ENCODE results near the gene RPRD1A. TPM values are rescaled to one million over a fixed set of nuclear protein-coding genes. Genes with fewer than 3 reads are reported as not detected.

Gene RPRD1A
- total RNA-seq, 1 donor from 2014 or later = 44.7 TPM

GRCh38 chr18:36109737-36110136, 42.4 kb upstream of the RPRD1A start:
- intact Hi-C loops (cut with DNase I) = no loop called here
- no peaks in the 10 kb centered on the region for H3K4me1 ChIP-seq
- H3K27ac ChIP-seq = no peak overlapping the region
- no peaks in the 10 kb centered on the region for H3K27me3 ChIP-seq
- peaks cover 0 to 35% of the 10 kb centered on the region in 2 donors for H3K36me3 ChIP-seq
- TF ChIP-seq POLR2A (IDR thresholded peaks at IDR 0.05) (no peak), POLR2AphosphoS5 (IDR thresholded peaks at IDR 0.05; ENCODE audit: insufficient read depth in 1 of 2, low read depth in 1 of 2) (no peak), CTCF (IDR thresholded peaks at IDR 0.05) (no peak)
- no peak for DNase-seq (ENCODE audit: extremely low spot score in 2 of 2)
- H3K9me3 ChIP-seq = no peaks in the 10 kb centered on the region
- no peak overlapping the region for H3K4me3 ChIP-seq

- no peaks in the 10 kb centered on the region for H3K4me1 ChIP-seq
- no peaks in the 10 kb centered on the region for H3K27me3 ChIP-seq
- intact Hi-C loops (cut with DNase I) = no loop called here
- H3K36me3 ChIP-seq = peaks cover 0 to 26% of the 10 kb centered on the region in 2 donors
- no peaks in the 10 kb centered on the region for H3K9me3 ChIP-seq
- H3K4me3 ChIP-seq = no peak overlapping the region
- no peak for DNase-seq (ENCODE audit: extremely low spot score in 2 of 2)
- TF ChIP-seq POLR2AphosphoS5 (IDR thresholded peaks at IDR 0.05; ENCODE audit: insufficient read depth in 1 of 2, low read depth in 1 of 2) (no peak), POLR2A (IDR thresholded peaks at IDR 0.05) (no peak), CTCF (IDR thresholded peaks at IDR 0.05) (no peak)
- H3K27ac ChIP-seq = no peak overlapping the region
These were observed 41.2 kb upstream of the RPRD1A start for GRCh38 chr18:36108601-36109000.

GRCh38 chr18:36108196-36108595, 40.8 kb upstream of the RPRD1A start:
- intact Hi-C loops (cut with DNase I) = no loop called here
- Histone ChIP-seq H3K27ac (no peak overlapping the region), H3K4me3 (no peak overlapping the region), H3K9me3 (no peaks in the 10 kb centered on the region), H3K36me3 (peaks cover 0 to 22% of the 10 kb centered on the region in 2 donors), H3K27me3 (no peaks in the 10 kb centered on the region), H3K4me1 (no peaks in the 10 kb centered on the region)
- no peak for TF ChIP-seq POLR2A (IDR thresholded peaks at IDR 0.05)
- TF ChIP-seq CTCF (IDR thresholded peaks at IDR 0.05) = no peak
- no peak for TF ChIP-seq POLR2AphosphoS5 (IDR thresholded peaks at IDR 0.05; ENCODE audit: insufficient read depth in 1 of 2, low read depth in 1 of 2)
- no peak for DNase-seq (ENCODE audit: extremely low spot score in 2 of 2)

GRCh38 chr18:36107477-36107876, 40.1 kb upstream of the RPRD1A start:
- no peaks in the 10 kb centered on the region for H3K4me1 ChIP-seq
- H3K27me3 ChIP-seq = no peaks in the 10 kb centered on the region
- H3K4me3 ChIP-seq = no peak overlapping the region
- H3K36me3 ChIP-seq = peaks cover 0 to 16% of the 10 kb centered on the region in 2 donors
- TF ChIP-seq POLR2AphosphoS5 (IDR thresholded peaks at IDR 0.05; ENCODE audit: insufficient read depth in 1 of 2, low read depth in 1 of 2) (no peak), CTCF (IDR thresholded peaks at IDR 0.05) (no peak), POLR2A (IDR thresholded peaks at IDR 0.05) (no peak)
- H3K9me3 ChIP-seq = peaks cover 2% of the 10 kb centered on the region
- no peak overlapping the region for H3K27ac ChIP-seq
- intact Hi-C loops (cut with DNase I) = no loop called here
- DNase-seq (ENCODE audit: extremely low spot score in 2 of 2) = no peak

GRCh38 chr18:36104749-36105148, 37.4 kb upstream of the RPRD1A start:
- intact Hi-C loops (cut with DNase I) = no loop called here
- TF ChIP-seq POLR2A (IDR thresholded peaks at IDR 0.05) (no peak), POLR2AphosphoS5 (IDR thresholded peaks at IDR 0.05; ENCODE audit: insufficient read depth in 1 of 2, low read depth in 1 of 2) (no peak), CTCF (IDR thresholded peaks at IDR 0.05) (no peak)
- H3K4me1 ChIP-seq = no peaks in the 10 kb centered on the region

More at GRCh38 chr18:36104749-36105148, 37.4 kb upstream of the RPRD1A start:
- peaks cover 0 to 5% of the 10 kb centered on the region in 2 donors for H3K36me3 ChIP-seq
- no peak for DNase-seq (ENCODE audit: extremely low spot score in 2 of 2)
- no peak overlapping the region for H3K27ac ChIP-seq
- H3K9me3 ChIP-seq = peaks cover 5% of the 10 kb centered on the region
- no peaks in the 10 kb centered on the region for H3K27me3 ChIP-seq
- no peak overlapping the region for H3K4me3 ChIP-seq

Data from vagina (tissue), 2 donors.